ENCODE results near the gene FCGR3A.
A peak's percentile ranks its signal among the peaks of the same experiment; 100 is the strongest.
"Not testable (repeated sequence)": the region's sequence is repeated elsewhere in the genome, so short reads cannot be mapped to it uniquely, and the experiment has no call there.

FCGR3A gene

GRCh38 chr1:161530671-161531641 lies 18.7 kb downstream of the FCGR3A start:
- DNase-seq (ENCODE audit: low spot score): peak; percentile 64

- DNase-seq (ENCODE audit: low spot score): peak; percentile 31
Measured at GRCh38 chr1:161530158-161530557, 19.5 kb downstream of the FCGR3A start.

- not testable (repeated sequence) for DNase-seq (ENCODE audit: low spot score)
Measured at GRCh38 chr1:161529463-161530104, 20.0 kb downstream of the FCGR3A start.

GRCh38 chr1:161528550-161528949 lies 21.1 kb downstream of the FCGR3A start:
- DNase-seq (ENCODE audit: low spot score): not testable (repeated sequence)

- not testable (repeated sequence) for DNase-seq (ENCODE audit: low spot score)
Measured at GRCh38 chr1:161525918-161526317, 23.7 kb downstream of the FCGR3A start.

GRCh38 chr1:161525321-161525720 lies 24.3 kb downstream of the FCGR3A start:
- DNase-seq (ENCODE audit: low spot score): not testable (repeated sequence)

GRCh38 chr1:161524742-161525291 lies 24.8 kb downstream of the FCGR3A start:
- not testable (repeated sequence) for DNase-seq (ENCODE audit: low spot score)

GRCh38 chr1:161523817-161524741 lies 25.5 kb downstream of the FCGR3A start, which contains the start of gene HSPA6:
HSPA6 (plus strand) TSS chr1:161524540; CDS start chr1:161524659, 119 bp downstream.
- DNase-seq (ENCODE audit: low spot score): peak; percentile 74

GRCh38 chr1:161523041-161523816 lies 26.4 kb downstream of the FCGR3A start:
- DNase-seq (ENCODE audit: low spot score): not testable (repeated sequence)

- DNase-seq (ENCODE audit: low spot score): not testable (repeated sequence)
Measured at GRCh38 chr1:161513953-161514352, 35.7 kb downstream of the FCGR3A start.

- not testable (repeated sequence) for DNase-seq (ENCODE audit: low spot score)
Measured at GRCh38 chr1:161513448-161513780, 36.2 kb downstream of the FCGR3A start.

GRCh38 chr1:161512636-161513447 lies 36.8 kb downstream of the FCGR3A start:
- not testable (repeated sequence) for DNase-seq (ENCODE audit: low spot score)

- no peak for DNase-seq (ENCODE audit: low spot score)
Measured at GRCh38 chr1:161511756-161512060, 37.9 kb downstream of the FCGR3A start.

GRCh38 chr1:161511018-161511755 lies 38.4 kb downstream of the FCGR3A start:
- no peak for DNase-seq (ENCODE audit: low spot score)

GRCh38 chr1:161510477-161510876 lies 39.1 kb downstream of the FCGR3A start:
- DNase-seq (ENCODE audit: low spot score): no peak

- DNase-seq (ENCODE audit: low spot score): no peak
Measured at GRCh38 chr1:161506336-161507223, 43.0 kb downstream of the FCGR3A start.

GRCh38 chr1:161505686-161506085 lies 43.9 kb downstream of the FCGR3A start:
- no peak for DNase-seq (ENCODE audit: low spot score)

- DNase-seq (ENCODE audit: low spot score): no peak
Measured at GRCh38 chr1:161503394-161503748, 46.2 kb downstream of the FCGR3A start.

Data from AG08395 (cell line).